ENCODE results near the gene PEX11B.

Gene PEX11B

GRCh38 chr1:145959957-145960467, 41.5 kb upstream of the PEX11B start:
- Histone ChIP-seq H3K27ac (ENCODE audit: low read length) (no peak overlapping the region), H3K36me3 (replicated peaks; ENCODE audit: insufficient read depth, low read length) (no peaks in the 10 kb centered on the region), H3F3A (ENCODE audit: insufficient read depth, low read length) (peaks cover 20% of the 10 kb centered on the region; the same call in 1 of the 2 replicates), H3K79me2 (ENCODE audit: low read length) (no peaks in the 10 kb centered on the region), H3K4me3 (ENCODE audit: low read length) (no peak overlapping the region), H2AFZ (ENCODE audit: low read length) (no peak overlapping the region), H3K9me2 (replicated peaks; ENCODE audit: insufficient read depth, low read length) (no peaks in the 10 kb centered on the region), H3K9ac (ENCODE audit: low read length) (no peak overlapping the region), H4K20me1 (ENCODE audit: insufficient read depth, low read length) (no peaks in the 10 kb centered on the region), H3K27me3 (replicated peaks; ENCODE audit: insufficient read depth, low read length) (peaks cover 64% of the 10 kb centered on the region), H3K4me1 (ENCODE audit: low read length) (peaks cover 46% of the 10 kb centered on the region), H3K4me2 (ENCODE audit: low read depth, low read length) (no peak overlapping the region), H3K9me3 (replicated peaks; ENCODE audit: insufficient read depth, low read length) (no peaks in the 10 kb centered on the region)
- no peak for TF ChIP-seq CTCF (IDR thresholded peaks at IDR 0.05; ENCODE audit: low read length)
- TF ChIP-seq EZH2 (optimal IDR thresholded peaks at IDR 0.05; ENCODE audit: low read depth, low read length) = no peak
- no peak for TF ChIP-seq EZH2phosphoT487 (IDR thresholded peaks at IDR 0.05; ENCODE audit: low read length)
- no peak for DNase-seq

GRCh38 chr1:145959333-145959732, 40.8 kb upstream of the PEX11B start:
- no peak overlapping the region for H3K4me2 ChIP-seq (ENCODE audit: low read depth, low read length)
- no peaks in the 10 kb centered on the region for H3K9me3 ChIP-seq (replicated peaks; ENCODE audit: insufficient read depth, low read length)
- H3K4me1 ChIP-seq (ENCODE audit: low read length) = peaks cover 46% of the 10 kb centered on the region

GRCh38 chr1:145958734-145959133, 40.2 kb upstream of the PEX11B start:
- Histone ChIP-seq H3K4me1 (ENCODE audit: low read length) (peaks cover 42% of the 10 kb centered on the region), H3K9me3 (replicated peaks; ENCODE audit: insufficient read depth, low read length) (no peaks in the 10 kb centered on the region), H3K4me3 (ENCODE audit: low read length) (no peak overlapping the region), H2AFZ (ENCODE audit: low read length) (no peak overlapping the region), H3K9me2 (replicated peaks; ENCODE audit: insufficient read depth, low read length) (no peaks in the 10 kb centered on the region), H3K27ac (ENCODE audit: low read length) (no peak overlapping the region), H3K79me2 (ENCODE audit: low read length) (no peaks in the 10 kb centered on the region), H4K20me1 (ENCODE audit: insufficient read depth, low read length) (no peaks in the 10 kb centered on the region), H3F3A (ENCODE audit: insufficient read depth, low read length) (peaks cover 15% of the 10 kb centered on the region; the same call in 1 of the 2 replicates), H3K36me3 (replicated peaks; ENCODE audit: insufficient read depth, low read length) (no peaks in the 10 kb centered on the region), H3K27me3 (replicated peaks; ENCODE audit: insufficient read depth, low read length) (peaks cover 62% of the 10 kb centered on the region), H3K9ac (ENCODE audit: low read length) (no peak overlapping the region), H3K4me2 (ENCODE audit: low read depth, low read length) (peak overlapping the region; percentile 78; the same call in 1 of the 2 replicates)
- TF ChIP-seq EZH2 (optimal IDR thresholded peaks at IDR 0.05; ENCODE audit: low read depth, low read length) (no peak), EZH2phosphoT487 (IDR thresholded peaks at IDR 0.05; ENCODE audit: low read length) (no peak), CTCF (IDR thresholded peaks at IDR 0.05; ENCODE audit: low read length) (no peak)
- DNase-seq = no peak

More at GRCh38 chr1:145959333-145959732, 40.8 kb upstream of the PEX11B start:
- no peaks in the 10 kb centered on the region for H4K20me1 ChIP-seq (ENCODE audit: insufficient read depth, low read length)
- no peaks in the 10 kb centered on the region for H3K36me3 ChIP-seq (replicated peaks; ENCODE audit: insufficient read depth, low read length)
- no peak overlapping the region for H3K27ac ChIP-seq (ENCODE audit: low read length)
- no peak overlapping the region for H3K9ac ChIP-seq (ENCODE audit: low read length)
- H3K9me2 ChIP-seq (replicated peaks; ENCODE audit: insufficient read depth, low read length) = no peaks in the 10 kb centered on the region
- no peak overlapping the region for H2AFZ ChIP-seq (ENCODE audit: low read length)
- peaks cover 16% of the 10 kb centered on the region; the same call in 1 of the 2 replicates for H3F3A ChIP-seq (ENCODE audit: insufficient read depth, low read length)
- peaks cover 64% of the 10 kb centered on the region for H3K27me3 ChIP-seq (replicated peaks; ENCODE audit: insufficient read depth, low read length)
- H3K4me3 ChIP-seq (ENCODE audit: low read length) = no peak overlapping the region
- TF ChIP-seq CTCF (IDR thresholded peaks at IDR 0.05; ENCODE audit: low read length) (no peak), EZH2 (optimal IDR thresholded peaks at IDR 0.05; ENCODE audit: low read depth, low read length) (no peak), EZH2phosphoT487 (IDR thresholded peaks at IDR 0.05; ENCODE audit: low read length) (no peak)
- DNase-seq = no peak
- H3K79me2 ChIP-seq (ENCODE audit: low read length) = no peaks in the 10 kb centered on the region

Data from MM.1S (cell line).